ENCODE results near the gene TRNAU1AP. TPM values are rescaled to one million over a fixed set of nuclear protein-coding genes. Genes with fewer than 3 reads are reported as not detected.

The TRNAU1AP gene
- total and polyA plus RNA-seq, 2 of the 13 experiments (the other 11 are each of a cell fraction or from before 2014, with no cell fraction given) = 29.0 to 42.9 TPM

DNA sequence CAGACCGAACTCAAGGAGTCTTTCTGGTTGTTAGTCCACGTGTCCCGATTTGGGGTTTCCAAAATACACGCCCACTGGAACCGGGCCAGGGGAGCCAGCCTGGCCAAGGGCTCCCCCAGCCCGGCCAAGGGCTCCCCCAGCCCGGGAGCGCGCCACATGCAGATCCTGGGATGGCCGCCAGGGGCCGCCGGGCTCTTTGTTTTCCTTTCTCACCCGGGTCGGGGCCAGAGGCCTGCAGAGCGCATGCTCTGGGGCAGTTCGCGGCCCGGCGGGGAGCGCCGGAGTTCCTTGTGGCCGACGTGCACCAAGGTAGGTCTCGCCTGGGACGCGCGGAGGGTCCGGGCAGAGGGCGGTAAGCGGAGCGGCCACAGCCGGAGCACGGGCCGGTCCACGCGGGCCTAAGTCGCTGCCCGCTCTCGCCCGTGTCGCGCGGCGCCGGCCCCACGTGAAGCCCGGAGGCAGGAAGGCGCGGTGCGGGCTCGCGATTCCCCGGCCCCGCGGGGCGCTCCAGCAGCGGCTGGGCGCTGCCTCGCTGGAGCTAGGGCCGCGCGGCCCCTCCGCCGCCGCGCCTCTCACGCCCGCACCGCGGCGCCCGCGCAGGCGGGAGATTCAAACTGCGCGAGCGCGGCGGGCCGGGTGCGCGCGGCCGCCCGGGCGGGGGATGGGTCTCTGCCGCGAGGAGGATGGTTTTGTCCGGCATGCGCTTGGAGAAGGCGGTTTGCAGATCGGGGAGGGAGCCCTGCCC, 34.7 kb upstream of the TRNAU1AP start (continued):
- TF ChIP-seq, protein P1, sequence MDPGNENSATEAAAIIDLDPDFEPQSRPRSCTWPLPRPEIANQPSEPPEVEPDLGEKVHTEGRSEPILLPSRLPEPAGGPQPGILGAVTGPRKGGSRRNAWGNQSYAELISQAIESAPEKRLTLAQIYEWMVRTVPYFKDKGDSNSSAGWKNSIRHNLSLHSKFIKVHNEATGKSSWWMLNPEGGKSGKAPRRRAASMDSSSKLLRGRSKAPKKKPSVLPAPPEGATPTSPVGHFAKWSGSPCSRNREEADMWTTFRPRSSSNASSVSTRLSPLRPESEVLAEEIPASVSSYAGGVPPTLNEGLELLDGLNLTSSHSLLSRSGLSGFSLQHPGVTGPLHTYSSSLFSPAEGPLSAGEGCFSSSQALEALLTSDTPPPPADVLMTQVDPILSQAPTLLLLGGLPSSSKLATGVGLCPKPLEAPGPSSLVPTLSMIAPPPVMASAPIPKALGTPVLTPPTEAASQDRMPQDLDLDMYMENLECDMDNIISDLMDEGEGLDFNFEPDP (CRISPR knock-in tag; conservative IDR thresholded peaks at IDR 0.05) = no peak
- TF ChIP-seq, protein P2, sequence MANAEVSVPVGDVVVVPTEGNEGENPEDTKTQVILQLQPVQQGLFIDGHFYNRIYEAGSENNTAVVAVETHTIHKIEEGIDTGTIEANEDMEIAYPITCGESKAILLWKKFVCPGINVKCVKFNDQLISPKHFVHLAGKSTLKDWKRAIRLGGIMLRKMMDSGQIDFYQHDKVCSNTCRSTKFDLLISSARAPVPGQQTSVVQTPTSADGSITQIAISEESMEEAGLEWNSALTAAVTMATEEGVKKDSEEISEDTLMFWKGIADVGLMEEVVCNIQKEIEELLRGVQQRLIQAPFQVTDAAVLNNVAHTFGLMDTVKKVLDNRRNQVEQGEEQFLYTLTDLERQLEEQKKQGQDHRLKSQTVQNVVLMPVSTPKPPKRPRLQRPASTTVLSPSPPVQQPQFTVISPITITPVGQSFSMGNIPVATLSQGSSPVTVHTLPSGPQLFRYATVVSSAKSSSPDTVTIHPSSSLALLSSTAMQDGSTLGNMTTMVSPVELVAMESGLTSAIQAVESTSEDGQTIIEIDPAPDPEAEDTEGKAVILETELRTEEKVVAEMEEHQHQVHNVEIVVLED (CRISPR knock-in tag; IDR thresholded peaks at IDR 0.05; ENCODE audit: borderline replicate concordance) = peak; percentile 44; the same call in 1 of the 2 replicates
- TF ChIP-seq, protein P3, sequence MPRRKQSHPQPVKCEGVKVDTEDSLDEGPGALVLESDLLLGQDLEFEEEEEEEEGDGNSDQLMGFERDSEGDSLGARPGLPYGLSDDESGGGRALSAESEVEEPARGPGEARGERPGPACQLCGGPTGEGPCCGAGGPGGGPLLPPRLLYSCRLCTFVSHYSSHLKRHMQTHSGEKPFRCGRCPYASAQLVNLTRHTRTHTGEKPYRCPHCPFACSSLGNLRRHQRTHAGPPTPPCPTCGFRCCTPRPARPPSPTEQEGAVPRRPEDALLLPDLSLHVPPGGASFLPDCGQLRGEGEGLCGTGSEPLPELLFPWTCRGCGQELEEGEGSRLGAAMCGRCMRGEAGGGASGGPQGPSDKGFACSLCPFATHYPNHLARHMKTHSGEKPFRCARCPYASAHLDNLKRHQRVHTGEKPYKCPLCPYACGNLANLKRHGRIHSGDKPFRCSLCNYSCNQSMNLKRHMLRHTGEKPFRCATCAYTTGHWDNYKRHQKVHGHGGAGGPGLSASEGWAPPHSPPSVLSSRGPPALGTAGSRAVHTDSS (CRISPR knock-in tag; conservative IDR thresholded peaks at IDR 0.05) = no peak
- TF ChIP-seq FOXK1 (CRISPR knock-in tag; IDR thresholded peaks at IDR 0.05; ENCODE audit: borderline replicate concordance, low read depth) (peak; percentile 72; the same call in 1 of the 2 replicates), KDM2A (CRISPR knock-in tag; IDR thresholded peaks at IDR 0.05; ENCODE audit: borderline replicate concordance, low read depth) (peak; percentile 99), SP140L (CRISPR knock-in tag; IDR thresholded peaks at IDR 0.05; ENCODE audit: borderline replicate concordance) (peak; percentile 52; the same call in 1 of the 2 replicates), MLLT10 (CRISPR knock-in tag; IDR thresholded peaks at IDR 0.05) (no peak), FOXA1 (IDR thresholded peaks at IDR 0.05) (no peak), FOXA1 (CRISPR knock-in tag; IDR thresholded peaks at IDR 0.05) (peak; percentile 74), ZFAT (CRISPR knock-in tag; conservative IDR thresholded peaks at IDR 0.05) (0 out of 2 replicates have a peak, but pooled peaks have one; percentile 1), ZNF773 (CRISPR knock-in tag; IDR thresholded peaks at IDR 0.05; ENCODE audit: borderline replicate concordance) (0 out of 2 replicates have a peak, but pooled peaks have one; percentile 26), ZNF792 (CRISPR knock-in tag; IDR thresholded peaks at IDR 0.05) (peak; percentile 75; the same call in 1 of the 2 replicates), PPARG (CRISPR knock-in tag; conservative IDR thresholded peaks at IDR 0.05) (peak; percentile 47; the same call in 1 of the 2 replicates), ZNF562 (CRISPR knock-in tag; IDR thresholded peaks at IDR 0.05; ENCODE audit: borderline replicate concordance) (no peak), IRF2 (CRISPR knock-in tag; IDR thresholded peaks at IDR 0.05) (peak; percentile 51), DNMT1 (CRISPR knock-in tag; IDR thresholded peaks at IDR 0.05) (peak; percentile 56; the same call in 1 of the 2 replicates), ZNF264 (CRISPR knock-in tag; IDR thresholded peaks at IDR 0.05) (peak; percentile 27; the same call in 1 of the 2 replicates), ZNF772 (CRISPR knock-in tag; IDR thresholded peaks at IDR 0.05) (peak; percentile 79; the same call in 1 of the 2 replicates)
- TF ChIP-seq, protein P4, sequence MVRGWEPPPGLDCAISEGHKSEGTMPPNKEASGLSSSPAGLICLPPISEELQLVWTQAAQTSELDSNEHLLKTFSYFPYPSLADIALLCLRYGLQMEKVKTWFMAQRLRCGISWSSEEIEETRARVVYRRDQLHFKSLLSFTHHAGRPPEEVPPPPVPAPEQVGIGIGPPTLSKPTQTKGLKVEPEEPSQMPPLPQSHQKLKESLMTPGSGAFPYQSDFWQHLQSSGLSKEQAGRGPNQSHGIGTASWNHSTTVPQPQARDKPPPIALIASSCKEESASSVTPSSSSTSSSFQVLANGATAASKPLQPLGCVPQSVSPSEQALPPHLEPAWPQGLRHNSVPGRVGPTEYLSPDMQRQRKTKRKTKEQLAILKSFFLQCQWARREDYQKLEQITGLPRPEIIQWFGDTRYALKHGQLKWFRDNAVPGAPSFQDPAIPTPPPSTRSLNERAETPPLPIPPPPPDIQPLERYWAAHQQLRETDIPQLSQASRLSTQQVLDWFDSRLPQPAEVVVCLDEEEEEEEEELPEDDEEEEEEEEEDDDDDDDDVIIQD (CRISPR knock-in tag; IDR thresholded peaks at IDR 0.05; ENCODE audit: low read depth) = peak; percentile 48; the same call in 1 of the 2 replicates
- TF ChIP-seq, protein P5, sequence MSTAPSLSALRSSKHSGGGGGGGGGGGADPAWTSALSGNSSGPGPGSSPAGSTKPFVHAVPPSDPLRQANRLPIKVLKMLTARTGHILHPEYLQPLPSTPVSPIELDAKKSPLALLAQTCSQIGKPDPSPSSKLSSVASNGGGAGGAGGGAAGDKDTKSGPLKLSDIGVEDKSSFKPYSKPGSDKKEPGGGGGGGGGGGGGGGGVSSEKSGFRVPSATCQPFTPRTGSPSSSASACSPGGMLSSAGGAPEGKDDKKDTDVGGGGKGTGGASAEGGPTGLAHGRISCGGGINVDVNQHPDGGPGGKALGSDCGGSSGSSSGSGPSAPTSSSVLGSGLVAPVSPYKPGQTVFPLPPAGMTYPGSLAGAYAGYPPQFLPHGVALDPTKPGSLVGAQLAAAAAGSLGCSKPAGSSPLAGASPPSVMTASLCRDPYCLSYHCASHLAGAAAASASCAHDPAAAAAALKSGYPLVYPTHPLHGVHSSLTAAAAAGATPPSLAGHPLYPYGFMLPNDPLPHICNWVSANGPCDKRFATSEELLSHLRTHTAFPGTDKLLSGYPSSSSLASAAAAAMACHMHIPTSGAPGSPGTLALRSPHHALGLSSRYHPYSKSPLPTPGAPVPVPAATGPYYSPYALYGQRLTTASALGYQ (CRISPR knock-in tag; IDR thresholded peaks at IDR 0.05) = peak; percentile 55; the same call in 1 of the 2 replicates
- TF ChIP-seq, protein P6, sequence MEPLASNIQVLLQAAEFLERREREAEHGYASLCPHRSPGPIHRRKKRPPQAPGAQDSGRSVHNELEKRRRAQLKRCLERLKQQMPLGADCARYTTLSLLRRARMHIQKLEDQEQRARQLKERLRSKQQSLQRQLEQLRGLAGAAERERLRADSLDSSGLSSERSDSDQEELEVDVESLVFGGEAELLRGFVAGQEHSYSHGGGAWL (CRISPR knock-in tag; IDR thresholded peaks at IDR 0.05) = peak; percentile 64
